ENCODE results near the gene ANKRD36. TPM values are rescaled to one million over a fixed set of nuclear protein-coding genes. Genes with fewer than 3 reads are reported as not detected.
"Not testable (repeated sequence)": the region's sequence is repeated elsewhere in the genome, so short reads cannot be mapped to it uniquely, and the experiment has no call there.

ANKRD36 gene
- total RNA-seq (2012; rRNA removed): 19.7 and 28.6 TPM in 2 replicates

DNA sequence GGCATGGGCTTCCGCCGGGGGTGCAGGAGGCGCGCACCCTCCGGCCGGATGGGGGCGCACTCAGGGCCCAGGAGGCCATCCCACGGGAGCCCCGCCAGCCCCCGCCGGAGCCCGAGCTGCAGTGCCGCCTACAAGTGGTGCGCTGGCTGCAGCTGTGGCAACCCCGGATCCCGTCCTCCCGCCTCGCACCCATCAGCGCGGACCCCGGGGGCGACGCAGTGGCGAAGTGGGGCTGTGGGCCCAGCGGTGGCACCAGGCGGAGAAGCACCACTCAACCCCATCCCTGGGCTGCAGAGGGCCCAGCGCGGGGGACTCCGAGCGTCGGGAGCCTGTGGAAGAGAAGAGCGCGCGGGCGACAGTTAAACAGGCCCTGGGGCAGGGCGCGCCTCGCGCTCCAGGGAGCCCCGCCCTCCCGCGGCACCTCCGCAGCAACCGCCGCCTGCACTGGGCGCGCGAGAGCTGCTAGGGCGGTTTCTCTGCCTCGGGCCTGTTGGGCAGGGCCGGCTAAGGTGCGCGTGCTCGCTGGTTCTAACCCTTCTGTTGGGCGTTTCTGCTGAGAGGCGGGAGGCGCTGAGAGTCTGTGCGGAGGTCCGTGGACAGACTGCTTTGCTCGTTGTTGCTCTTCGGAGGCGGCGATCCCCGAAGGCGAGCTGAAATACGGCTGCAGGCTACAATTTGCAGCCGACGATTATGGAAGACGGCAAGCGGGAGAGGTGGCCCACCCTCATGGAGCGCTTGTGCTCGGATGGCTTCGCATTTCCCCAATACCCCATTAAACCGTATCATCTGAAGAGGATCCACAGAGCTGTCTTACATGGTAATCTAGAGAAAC is at the start of gene ANKRD36:
Gene ANKRD36 (plus strand): TSS at position 104 of the 832 bp plus-strand sequence. CDS start 587 bp downstream, at position 691.
- peak within 1 kb of the TSS; percentile 95 for H3K4me2 ChIP-seq (ENCODE audit: low read length)
- not testable (repeated sequence) for H3K9me3 ChIP-seq (replicated peaks; ENCODE audit: low read length); H3K36me3 ChIP-seq (ENCODE audit: insufficient read depth, low read length); H3K27me3 ChIP-seq (ENCODE audit: control insufficient read depth, insufficient read depth, low read length); H3K4me1 ChIP-seq (ENCODE audit: control insufficient read depth, insufficient read depth, low read length)
- peak within 1 kb of the TSS; percentile 84 for H3K9ac ChIP-seq (ENCODE audit: low read depth, low read length)
- H3K4me3 ChIP-seq (ENCODE audit: low read length): peak within 1 kb of the TSS; percentile 75

DNA sequence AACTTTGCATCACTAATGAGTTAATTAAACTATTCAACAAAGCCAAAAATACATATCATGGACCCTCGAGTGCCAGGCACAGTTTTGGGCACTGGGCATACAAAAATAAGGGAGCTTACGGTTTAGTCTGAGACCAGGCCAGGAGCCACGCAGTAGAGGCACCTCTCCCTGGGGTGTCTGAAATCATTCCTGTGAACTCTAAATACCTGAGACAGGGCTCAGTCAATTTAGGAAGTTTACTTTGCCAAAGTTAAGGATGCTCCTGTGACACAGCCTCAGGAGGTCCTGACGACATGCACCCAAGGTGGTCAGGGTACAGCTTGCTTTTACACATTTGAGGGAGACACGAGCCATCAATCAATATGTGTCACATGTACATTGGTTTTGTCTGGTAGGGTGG is 46.9 kb upstream of the ANKRD36 start:
- not testable (repeated sequence) for H3K9ac ChIP-seq (ENCODE audit: low read depth, low read length); H3K4me2 ChIP-seq (ENCODE audit: low read length); H3K36me3 ChIP-seq (ENCODE audit: insufficient read depth, low read length); H3K9me3 ChIP-seq (replicated peaks; ENCODE audit: low read length); H3K4me3 ChIP-seq (ENCODE audit: low read length); H3K4me1 ChIP-seq (ENCODE audit: control insufficient read depth, insufficient read depth, low read length)
- peaks cover 18% of the 10 kb centered on the region for H3K27me3 ChIP-seq (ENCODE audit: control insufficient read depth, insufficient read depth, low read length)

DNA sequence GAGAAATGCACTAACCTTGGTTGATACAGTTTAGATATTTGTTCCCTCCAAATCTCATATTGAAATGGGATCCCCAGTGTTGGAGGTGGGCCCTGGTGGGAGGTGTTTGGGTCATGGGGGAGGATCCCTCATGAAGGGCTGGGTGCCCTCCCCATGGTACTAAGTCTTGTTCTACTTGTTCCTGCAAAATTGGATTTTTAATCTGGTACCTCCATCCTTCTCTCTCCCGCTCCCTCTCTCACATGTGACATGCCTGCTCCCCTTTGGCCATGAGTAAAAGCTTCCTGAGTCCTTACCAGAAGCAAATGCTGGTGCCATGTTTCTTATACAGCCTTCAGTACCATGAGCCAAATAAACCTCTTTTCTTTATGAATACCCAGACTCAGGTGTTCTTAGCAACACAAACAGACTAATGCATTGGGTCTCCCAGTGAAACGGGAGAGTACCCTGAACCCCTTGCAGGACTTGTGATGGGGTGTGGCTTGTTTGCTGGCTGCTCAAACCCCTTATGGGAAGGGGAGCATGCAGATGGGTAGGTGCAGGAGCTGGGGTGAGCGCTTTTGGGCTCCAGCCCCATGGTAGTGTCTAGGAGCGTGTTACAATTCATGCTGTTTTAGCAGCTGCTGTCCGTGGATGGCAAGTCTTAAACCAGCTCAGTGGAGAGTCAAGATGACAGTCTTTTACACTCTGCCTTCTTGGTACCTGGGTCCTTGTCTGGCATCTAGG is 45.5 kb upstream of the ANKRD36 start:
- H3K4me2 ChIP-seq (ENCODE audit: low read length): no peak overlapping the region
- H3K27me3 ChIP-seq (ENCODE audit: control insufficient read depth, insufficient read depth, low read length): peaks cover 18% of the 10 kb centered on the region
- no peak overlapping the region for H3K4me3 ChIP-seq (ENCODE audit: low read length)
- H3K9ac ChIP-seq (ENCODE audit: low read depth, low read length): no peak overlapping the region
- no peaks in the 10 kb centered on the region for H3K9me3 ChIP-seq (replicated peaks; ENCODE audit: low read length)
- no peaks in the 10 kb centered on the region for H3K4me1 ChIP-seq (ENCODE audit: control insufficient read depth, insufficient read depth, low read length)
- H3K36me3 ChIP-seq (ENCODE audit: insufficient read depth, low read length): no peaks in the 10 kb centered on the region

DNA sequence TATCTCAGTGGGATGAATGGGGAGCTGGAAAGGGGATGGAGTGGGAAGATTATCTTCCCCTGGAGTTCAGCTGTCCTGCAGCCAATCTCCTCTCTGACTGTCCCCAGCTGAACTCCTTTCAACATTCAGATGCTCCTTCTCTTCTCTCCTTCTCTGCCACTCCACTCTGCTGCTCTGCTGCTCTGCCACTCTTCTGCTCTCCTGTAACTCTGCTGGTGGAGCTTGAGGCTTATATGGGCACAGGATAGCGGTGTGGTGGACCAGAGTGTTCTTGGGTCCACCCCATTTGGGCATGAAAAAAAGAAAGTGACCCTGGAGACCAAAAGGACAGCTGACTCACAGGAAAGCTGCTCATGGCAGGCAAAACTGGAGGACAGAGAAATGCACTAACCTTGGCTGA is 44.9 kb upstream of the ANKRD36 start:
- Histone ChIP-seq H3K9ac (ENCODE audit: low read depth, low read length) (no peak overlapping the region), H3K4me3 (ENCODE audit: low read length) (no peak overlapping the region), H3K9me3 (replicated peaks; ENCODE audit: low read length) (no peaks in the 10 kb centered on the region), H3K27me3 (ENCODE audit: control insufficient read depth, insufficient read depth, low read length) (peaks cover 15% of the 10 kb centered on the region), H3K4me2 (ENCODE audit: low read length) (no peak overlapping the region), H3K36me3 (ENCODE audit: insufficient read depth, low read length) (no peaks in the 10 kb centered on the region), H3K4me1 (ENCODE audit: control insufficient read depth, insufficient read depth, low read length) (no peaks in the 10 kb centered on the region)

DNA sequence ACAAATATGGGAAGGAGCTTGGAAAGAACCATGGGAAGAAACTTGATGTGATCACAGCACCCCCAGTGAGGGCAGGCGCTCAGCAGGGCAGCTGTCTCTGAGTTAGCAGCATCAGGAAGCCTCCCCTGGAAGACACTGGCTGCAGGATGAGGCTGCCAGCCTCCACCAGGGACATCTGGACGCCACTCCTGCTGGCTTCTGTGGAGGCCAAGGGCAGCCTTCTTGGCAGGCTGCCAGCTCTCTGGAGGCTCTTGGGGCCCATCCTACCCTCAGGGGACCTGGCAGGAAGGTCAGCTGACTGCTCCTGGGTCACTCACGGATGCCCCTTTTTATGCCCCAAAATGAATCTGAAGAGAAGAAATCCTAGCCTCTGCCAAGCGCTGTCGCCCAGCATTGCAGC is 44.2 kb upstream of the ANKRD36 start:
- not testable (repeated sequence) for H3K4me3 ChIP-seq (ENCODE audit: low read length); H3K9ac ChIP-seq (ENCODE audit: low read depth, low read length); H3K4me1 ChIP-seq (ENCODE audit: control insufficient read depth, insufficient read depth, low read length)

DNA sequence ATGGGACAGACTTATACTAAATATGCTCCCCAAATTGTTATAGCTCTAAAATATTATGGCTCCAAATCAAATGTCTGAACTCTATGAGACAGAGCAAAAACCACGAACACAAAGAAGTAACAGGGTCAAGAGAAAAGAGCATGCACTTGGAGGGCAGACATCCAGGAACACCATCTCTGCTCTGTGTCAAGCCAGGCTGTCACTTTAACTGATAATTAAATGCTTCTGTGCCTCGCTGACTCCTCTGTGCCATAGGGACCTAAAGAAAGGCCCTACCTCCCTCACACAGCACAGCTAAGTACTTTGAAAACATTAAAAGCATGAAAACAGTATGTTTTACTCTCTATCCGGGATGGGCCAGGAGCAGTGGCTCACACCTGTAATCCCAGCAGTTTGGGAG is 42.0 kb upstream of the ANKRD36 start:
- H3K4me3 ChIP-seq (ENCODE audit: low read length); H3K36me3 ChIP-seq (ENCODE audit: insufficient read depth, low read length); H3K4me2 ChIP-seq (ENCODE audit: low read length); H3K9me3 ChIP-seq (replicated peaks; ENCODE audit: low read length); H3K4me1 ChIP-seq (ENCODE audit: control insufficient read depth, insufficient read depth, low read length); H3K9ac ChIP-seq (ENCODE audit: low read depth, low read length): not testable (repeated sequence)
- H3K27me3 ChIP-seq (ENCODE audit: control insufficient read depth, insufficient read depth, low read length): peaks cover 12% of the 10 kb centered on the region

More for the DNA sequence above, 44.2 kb upstream of the ANKRD36 start:
- H3K27me3 ChIP-seq (ENCODE audit: control insufficient read depth, insufficient read depth, low read length): peaks cover 15% of the 10 kb centered on the region
- H3K9me3 ChIP-seq (replicated peaks; ENCODE audit: low read length); H3K4me2 ChIP-seq (ENCODE audit: low read length); H3K36me3 ChIP-seq (ENCODE audit: insufficient read depth, low read length): not testable (repeated sequence)

DNA sequence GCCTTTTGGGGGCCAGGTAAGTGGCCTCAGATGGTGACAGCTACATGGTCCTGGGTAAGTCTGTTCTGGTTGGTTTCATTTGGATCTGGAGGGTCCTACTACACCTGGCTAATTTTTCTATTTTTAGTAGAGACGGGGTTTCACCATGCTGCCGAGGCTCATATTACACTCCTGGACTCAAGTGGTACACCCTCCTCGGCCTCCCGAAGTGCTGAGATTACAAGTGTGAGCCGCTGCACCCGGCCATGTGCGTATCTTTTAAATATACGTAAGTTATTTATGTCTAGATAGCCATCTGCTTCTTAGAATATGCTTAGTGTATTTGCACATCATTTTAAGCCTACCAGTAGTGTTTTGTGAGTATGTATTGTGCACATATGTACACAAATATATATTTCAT is 35.7 kb upstream of the ANKRD36 start:
- H3K9me3 ChIP-seq (replicated peaks; ENCODE audit: low read length); H3K27me3 ChIP-seq (ENCODE audit: control insufficient read depth, insufficient read depth, low read length); H3K4me3 ChIP-seq (ENCODE audit: low read length); H3K36me3 ChIP-seq (ENCODE audit: insufficient read depth, low read length); H3K4me1 ChIP-seq (ENCODE audit: control insufficient read depth, insufficient read depth, low read length); H3K4me2 ChIP-seq (ENCODE audit: low read length); H3K9ac ChIP-seq (ENCODE audit: low read depth, low read length): not testable (repeated sequence)

DNA sequence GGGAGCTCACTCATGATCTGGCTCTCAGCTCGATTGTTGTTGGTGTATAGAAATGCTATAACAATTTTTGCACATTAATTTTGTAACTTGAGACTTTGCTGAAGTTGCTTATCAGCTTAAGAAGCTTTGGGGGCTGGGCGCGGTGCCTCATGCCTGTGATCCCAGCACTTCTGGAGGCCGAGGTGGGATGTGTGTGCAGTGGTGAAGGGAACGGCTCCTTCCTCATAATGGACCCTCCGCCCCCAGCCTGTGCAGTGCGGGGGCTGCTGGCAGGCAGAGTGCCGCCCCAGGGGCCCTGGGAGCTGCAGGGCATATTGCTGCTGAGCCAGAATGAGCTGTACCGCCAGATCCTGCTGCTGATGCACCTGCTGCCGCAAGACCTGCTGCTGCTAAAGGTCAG is 32.1 kb upstream of the ANKRD36 start:
- H3K4me3 ChIP-seq (ENCODE audit: low read length); H3K4me2 ChIP-seq (ENCODE audit: low read length); H3K4me1 ChIP-seq (ENCODE audit: control insufficient read depth, insufficient read depth, low read length); H3K9me3 ChIP-seq (replicated peaks; ENCODE audit: low read length); H3K27me3 ChIP-seq (ENCODE audit: control insufficient read depth, insufficient read depth, low read length); H3K9ac ChIP-seq (ENCODE audit: low read depth, low read length); H3K36me3 ChIP-seq (ENCODE audit: insufficient read depth, low read length): not testable (repeated sequence)

DNA sequence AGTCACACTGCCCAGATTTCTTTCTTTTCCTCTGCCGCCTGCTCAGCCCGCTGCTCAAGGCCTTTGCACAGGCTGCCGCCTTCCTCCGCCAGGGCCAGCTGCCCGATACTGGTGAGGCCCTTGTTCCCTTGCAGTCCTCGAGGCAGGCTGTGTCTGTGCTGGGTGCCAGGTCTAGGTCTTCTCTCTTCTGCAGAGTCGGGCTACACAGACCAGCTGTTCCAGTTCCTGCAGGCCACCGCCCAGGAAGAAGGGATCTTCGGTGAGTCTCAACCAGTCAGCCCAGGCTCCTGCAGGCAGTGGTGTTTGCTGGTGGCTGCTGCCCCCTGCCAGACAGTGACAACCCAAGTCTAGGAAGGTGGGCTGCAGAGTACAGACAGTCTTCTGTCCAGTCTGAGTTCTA is 30.7 kb upstream of the ANKRD36 start:
- H3K9me3 ChIP-seq (replicated peaks; ENCODE audit: low read length); H3K4me3 ChIP-seq (ENCODE audit: low read length); H3K9ac ChIP-seq (ENCODE audit: low read depth, low read length); H3K4me1 ChIP-seq (ENCODE audit: control insufficient read depth, insufficient read depth, low read length); H3K4me2 ChIP-seq (ENCODE audit: low read length); H3K36me3 ChIP-seq (ENCODE audit: insufficient read depth, low read length); H3K27me3 ChIP-seq (ENCODE audit: control insufficient read depth, insufficient read depth, low read length): not testable (repeated sequence)

DNA sequence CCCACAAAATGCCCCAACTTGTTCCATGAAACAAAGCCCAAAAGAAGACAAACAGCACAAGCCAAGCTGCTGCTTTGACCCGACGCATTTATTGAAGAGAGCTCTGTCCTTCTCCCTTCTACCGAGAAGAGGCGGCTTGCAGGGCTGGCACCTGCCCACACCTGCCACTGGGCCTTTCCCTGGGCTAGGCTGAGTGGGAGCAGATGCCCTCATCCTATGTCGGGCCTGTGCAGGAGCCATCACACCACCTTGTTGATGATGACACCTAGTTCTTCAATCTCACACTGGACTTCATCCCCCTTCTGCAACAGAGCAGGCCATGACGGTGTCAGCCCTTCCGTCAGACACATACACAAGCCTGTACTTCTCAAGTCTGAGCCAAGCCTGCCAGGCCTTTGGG is 29.4 kb upstream of the ANKRD36 start:
- not testable (repeated sequence) for H3K9ac ChIP-seq (ENCODE audit: low read depth, low read length); H3K36me3 ChIP-seq (ENCODE audit: insufficient read depth, low read length); H3K4me2 ChIP-seq (ENCODE audit: low read length); H3K4me3 ChIP-seq (ENCODE audit: low read length); H3K27me3 ChIP-seq (ENCODE audit: control insufficient read depth, insufficient read depth, low read length); H3K4me1 ChIP-seq (ENCODE audit: control insufficient read depth, insufficient read depth, low read length); H3K9me3 ChIP-seq (replicated peaks; ENCODE audit: low read length)

DNA sequence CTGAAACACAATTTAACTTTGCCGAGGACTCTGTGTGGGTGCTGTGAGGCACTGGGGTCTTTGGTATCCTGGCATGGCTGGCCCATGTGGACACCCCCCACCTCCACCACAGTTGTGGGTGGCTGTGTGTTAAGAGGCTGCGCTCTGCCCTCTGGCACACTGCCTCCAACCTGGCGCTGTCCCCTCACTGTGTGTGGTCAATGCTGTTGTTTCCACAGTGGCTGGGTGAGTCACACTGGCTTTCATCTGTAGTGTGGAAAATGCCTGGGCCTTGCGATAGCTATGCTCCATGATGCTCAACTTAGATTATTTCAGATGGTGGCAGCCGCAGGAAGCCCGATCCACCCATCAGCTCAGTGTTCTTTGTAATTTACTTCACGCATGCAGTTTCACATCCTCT is 27.9 kb upstream of the ANKRD36 start:
- H3K9ac ChIP-seq (ENCODE audit: low read depth, low read length): not testable (repeated sequence)

DNA sequence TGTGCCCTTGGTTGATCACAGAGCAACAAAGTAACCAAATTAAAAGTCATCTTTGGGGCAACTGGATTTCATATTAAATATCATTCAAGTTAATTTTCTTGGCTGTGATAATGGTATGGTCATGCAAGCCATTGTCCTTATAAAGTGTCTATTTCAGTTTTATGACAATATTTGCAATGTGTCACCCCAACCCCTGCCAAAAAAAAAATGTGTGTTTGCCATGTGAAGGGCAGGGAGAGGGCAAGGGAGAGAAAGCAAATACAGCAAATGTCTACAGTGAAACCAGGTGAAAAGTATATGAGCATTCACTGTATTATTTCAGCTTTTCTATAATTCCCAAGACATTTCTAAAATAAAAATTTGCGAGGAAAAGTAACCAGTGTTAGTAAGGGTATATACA is 24.2 kb upstream of the ANKRD36 start:
- H3K9ac ChIP-seq (ENCODE audit: low read depth, low read length); H3K27me3 ChIP-seq (ENCODE audit: control insufficient read depth, insufficient read depth, low read length); H3K4me2 ChIP-seq (ENCODE audit: low read length); H3K9me3 ChIP-seq (replicated peaks; ENCODE audit: low read length); H3K4me3 ChIP-seq (ENCODE audit: low read length); H3K4me1 ChIP-seq (ENCODE audit: control insufficient read depth, insufficient read depth, low read length); H3K36me3 ChIP-seq (ENCODE audit: insufficient read depth, low read length): not testable (repeated sequence)

More for the DNA sequence above, 27.9 kb upstream of the ANKRD36 start:
- not testable (repeated sequence) for H3K27me3 ChIP-seq (ENCODE audit: control insufficient read depth, insufficient read depth, low read length); H3K9me3 ChIP-seq (replicated peaks; ENCODE audit: low read length); H3K36me3 ChIP-seq (ENCODE audit: insufficient read depth, low read length); H3K4me3 ChIP-seq (ENCODE audit: low read length); H3K4me2 ChIP-seq (ENCODE audit: low read length); H3K4me1 ChIP-seq (ENCODE audit: control insufficient read depth, insufficient read depth, low read length)

Data from skeletal muscle satellite cell (primary cell).